ENCODE results near the gene BEND2.

GRCh38 chrX:18166068-18166467 is 54.6 kb downstream of the BEND2 start:
- no peak for TF ChIP-seq CTCF (IDR thresholded peaks at IDR 0.05; ENCODE audit: insufficient read depth, low read length, poor library complexity, severe bottlenecking)
- TF ChIP-seq EZH2phosphoT487 (conservative IDR thresholded peaks at IDR 0.05; ENCODE audit: low read length): no peak

Data from SU-DHL-6 (cell line).